ENCODE data around the gene GSTM1. TPM values are rescaled to one million over a fixed set of nuclear protein-coding genes. Genes with fewer than 3 reads are reported as not detected.

The GSTM1 gene
- total and polyA plus RNA-seq, 12 donors, result 0.11 to 301 (median 132) TPM; not detected in 6

DNA sequence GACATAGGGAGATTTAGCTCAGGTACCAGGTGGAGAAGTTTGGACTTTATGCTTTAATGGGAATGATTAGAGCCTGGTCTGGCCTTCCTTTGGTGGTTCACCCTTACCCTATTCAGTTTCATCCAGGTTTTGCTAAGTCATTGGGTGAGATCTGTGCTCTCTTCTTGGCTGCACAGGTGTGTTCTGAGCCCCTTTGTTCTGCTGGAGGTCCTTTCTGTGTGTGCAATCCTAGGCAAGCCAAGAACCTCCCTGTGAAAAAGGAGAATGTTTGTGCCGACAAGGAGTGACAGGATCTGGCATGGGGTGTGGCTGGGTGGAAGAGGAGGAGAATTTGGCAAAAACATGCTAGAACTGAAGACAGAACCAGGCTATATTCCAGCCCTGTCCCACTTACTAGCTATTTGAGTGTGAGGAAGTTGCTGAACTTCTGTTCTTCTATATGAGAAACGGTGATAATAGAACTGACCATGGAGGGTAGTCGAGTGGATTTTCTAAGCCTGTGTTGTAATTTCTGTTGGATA is 29.0 kb downstream of the GSTM1 start:
- no peak overlapping the region for H3K4me3 ChIP-seq
- H3K9me3 ChIP-seq (replicated peaks in 1 of 3), result no peaks in the 10 kb centered on the region
- intact Hi-C loops (cut with DNase I), result no loop called here
- peak overlapping the region in 1 of 5 donors; percentile 10 for H3K27ac ChIP-seq
- no peaks in the 10 kb centered on the region for H3K36me3 ChIP-seq (replicated peaks in 1 of 2)
- WGBS, 4 donors, result 70 to 83% (median 75%) methylated on average over 3 of the region's 3 CpGs
- TF ChIP-seq CTCF (IDR thresholded peaks at IDR 0.05), result no peak
- TF ChIP-seq POLR2A (IDR thresholded peaks at IDR 0.05), result no peak
- no peaks in the 10 kb centered on the region for H3K27me3 ChIP-seq
- H3K4me1 ChIP-seq (replicated peaks in 1 of 2), result no peaks in the 10 kb centered on the region
- no peak for DNase-seq

- Histone ChIP-seq H3K36me3 (replicated peaks in 1 of 2) (no peaks in the 10 kb centered on the region), H3K9me3 (replicated peaks in 1 of 3) (no peaks in the 10 kb centered on the region), H3K4me1 (replicated peaks in 1 of 2) (no peaks in the 10 kb centered on the region), H3K27ac (no peak overlapping the region), H3K27me3 (no peaks in the 10 kb centered on the region), H3K4me3 (no peak overlapping the region)
- WGBS, 4 donors, result 77 to 86% (median 85%) methylated on average over 5 of the region's 5 CpGs
- no peak for DNase-seq
- intact Hi-C loops (cut with DNase I), result no loop called here
- TF ChIP-seq CTCF (IDR thresholded peaks at IDR 0.05) (no peak), POLR2A (IDR thresholded peaks at IDR 0.05) (no peak)
These were observed 30.1 kb downstream of the GSTM1 start for GRCh38 chr1:109717729-109718128.

DNA sequence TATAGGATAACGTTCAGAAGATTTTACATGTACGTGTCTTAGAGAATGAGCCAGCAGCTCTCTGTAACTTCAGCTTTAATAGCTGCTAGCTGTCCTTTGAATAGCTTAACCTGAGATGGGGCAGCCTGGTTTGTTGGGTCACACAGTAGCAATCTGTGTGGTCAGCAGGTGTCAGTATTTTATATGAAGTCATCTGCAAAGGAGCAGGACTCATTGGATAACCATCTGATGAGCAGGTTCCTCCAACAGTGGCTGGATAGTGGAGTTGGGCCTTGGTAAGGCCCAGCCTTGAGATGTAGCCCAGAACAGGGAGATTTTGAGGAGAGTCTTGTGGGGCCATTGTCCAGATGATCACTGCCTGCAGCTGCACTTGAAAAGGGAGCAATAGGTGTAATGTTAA is 30.9 kb downstream of the GSTM1 start:
- Histone ChIP-seq H3K27ac (no peak overlapping the region), H3K9me3 (replicated peaks in 1 of 3) (no peaks in the 10 kb centered on the region), H3K36me3 (replicated peaks in 1 of 2) (no peaks in the 10 kb centered on the region), H3K27me3 (no peaks in the 10 kb centered on the region), H3K4me1 (replicated peaks in 1 of 2) (no peaks in the 10 kb centered on the region), H3K4me3 (no peak overlapping the region)
- intact Hi-C loops (cut with DNase I), result no loop called here
- WGBS, 4 donors, result 83 to 92% (median 88%) methylated on average over 2 of the region's 2 CpGs
- no peak for DNase-seq
- TF ChIP-seq CTCF (IDR thresholded peaks at IDR 0.05) (no peak), POLR2A (IDR thresholded peaks at IDR 0.05) (no peak)

DNA sequence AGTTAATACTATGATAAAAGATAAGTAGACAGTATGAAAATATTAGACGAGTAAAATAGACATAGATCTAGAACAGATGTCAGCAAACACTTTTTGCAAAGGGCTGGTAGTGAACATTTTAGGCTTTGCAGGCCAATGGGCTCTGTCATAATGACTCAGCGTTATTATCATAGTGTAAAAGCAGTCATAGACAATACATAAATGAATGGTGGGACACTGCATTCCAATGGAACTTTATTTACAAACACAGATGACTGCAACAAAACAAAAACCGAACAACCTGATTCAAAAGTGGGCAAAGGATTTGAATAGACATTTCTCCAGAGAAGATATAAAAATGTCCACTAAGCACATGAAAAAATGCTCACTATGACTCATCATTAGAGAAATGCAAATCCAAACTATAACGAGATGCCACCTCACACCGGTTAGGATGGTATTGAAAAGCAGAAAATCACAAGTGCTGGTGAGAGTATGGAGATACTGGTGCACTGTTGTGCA is 31.8 kb downstream of the GSTM1 start:
- Histone ChIP-seq H3K27ac (no peak overlapping the region), H3K9me3 (replicated peaks in 1 of 3) (no peaks in the 10 kb centered on the region), H3K4me3 (no peak overlapping the region), H3K27me3 (no peaks in the 10 kb centered on the region), H3K4me1 (replicated peaks in 1 of 2) (no peaks in the 10 kb centered on the region), H3K36me3 (replicated peaks in 1 of 2) (no peaks in the 10 kb centered on the region)
- TF ChIP-seq POLR2A (IDR thresholded peaks at IDR 0.05), result no peak
- TF ChIP-seq CTCF (IDR thresholded peaks at IDR 0.05), result no peak
- no peak for DNase-seq
- 73 to 82% (median 74%) methylated on average over 5 of the region's 5 CpGs for WGBS, 4 donors
- intact Hi-C loops (cut with DNase I), result no loop called here
